TTC549 (cell line): ENCODE results near the gene CCDC3.
"Not testable (repeated sequence)": the region's sequence is repeated elsewhere in the genome, so short reads cannot be mapped to it uniquely, and the experiment has no call there.

Experiments
- FAIRE-seq: peaks from 2 replicates; lab custom pipeline; 2012; peaks lifted over from hg19 to GRCh38; lab: Jason Lieb, UNC

The CCDC3 gene

GRCh38 chr10:12884851-12885250 lies 116.7 kb downstream of the CCDC3 start:
- no peak for FAIRE-seq

DNA sequence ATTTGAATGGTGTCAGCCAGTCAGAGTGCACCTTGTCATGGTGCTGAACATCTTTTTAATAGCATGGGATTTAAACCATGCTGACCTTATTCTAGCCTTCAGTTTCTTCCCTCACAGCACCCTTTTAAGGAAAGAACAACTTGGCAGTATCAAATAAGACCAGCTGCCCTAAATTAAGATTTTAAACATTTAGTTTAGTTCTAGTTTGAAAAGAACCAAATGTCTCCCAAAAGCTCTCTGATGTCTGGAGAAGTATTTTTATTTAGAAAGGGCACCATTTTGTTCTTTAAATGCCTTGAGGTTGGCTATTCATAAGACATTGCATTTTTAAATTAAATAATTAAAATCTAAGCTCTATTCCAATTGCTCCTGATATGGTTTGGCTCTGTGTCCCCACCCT lies 121.1 kb downstream of the CCDC3 start:
- no peak for FAIRE-seq

DNA sequence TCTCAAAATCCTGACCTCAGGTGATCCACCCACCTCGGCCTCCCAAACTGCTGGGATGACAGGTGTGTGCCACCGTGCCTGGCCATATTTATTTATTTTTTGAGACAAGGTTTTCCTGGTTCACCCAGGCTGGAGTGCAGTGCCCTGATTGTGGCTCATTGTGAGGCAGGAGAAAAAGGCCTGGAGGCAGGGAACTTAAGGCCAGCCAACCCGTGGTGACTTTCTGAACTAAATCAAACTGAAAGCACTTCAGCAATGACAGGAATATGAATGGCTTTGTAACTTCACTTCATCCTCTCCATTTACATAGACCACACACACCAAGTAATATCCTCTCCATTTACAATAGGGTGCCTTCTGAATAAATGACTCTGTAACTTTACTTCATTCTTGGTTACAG lies 124.4 kb downstream of the CCDC3 start:
- FAIRE-seq = no peak

DNA sequence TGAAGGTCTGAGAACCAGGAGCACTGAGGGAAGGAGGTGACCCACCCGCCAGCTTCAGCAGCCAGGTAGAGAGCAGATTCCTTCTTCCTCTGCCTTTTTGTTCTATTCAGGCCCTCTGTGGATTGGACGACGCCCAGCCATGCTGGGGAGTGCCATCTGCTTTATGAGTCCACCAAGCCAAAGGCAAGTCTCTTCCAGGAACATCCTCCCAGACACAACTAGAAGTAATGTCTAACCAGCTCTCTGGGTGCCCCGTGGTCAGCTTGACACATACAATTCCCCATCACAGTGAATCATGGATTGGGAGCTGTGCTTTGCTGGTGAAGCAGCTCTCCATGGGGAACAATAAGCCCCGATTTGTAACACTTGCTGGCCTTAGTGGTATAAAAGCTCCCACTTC lies 125.2 kb downstream of the CCDC3 start:
- FAIRE-seq = no peak

DNA sequence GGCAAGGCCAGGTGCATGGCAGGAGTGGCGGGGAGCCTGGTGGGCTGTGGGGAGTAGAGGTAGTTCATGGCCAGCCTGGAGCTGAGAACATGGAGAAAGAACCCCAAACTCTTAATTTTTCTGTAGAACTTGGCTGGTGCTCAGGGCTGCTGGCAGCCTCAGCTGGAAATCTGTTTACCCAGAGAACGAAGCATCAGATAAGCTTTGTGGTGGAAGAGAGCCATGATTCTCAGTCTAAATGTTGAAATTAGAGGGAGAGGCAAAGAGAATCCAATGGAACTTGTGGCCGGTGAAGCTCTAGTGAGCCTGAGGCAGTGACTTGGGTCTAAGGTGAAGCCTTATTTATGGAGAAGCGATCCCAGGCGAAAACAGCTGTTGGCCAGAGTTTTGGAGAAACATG lies 126.4 kb downstream of the CCDC3 start:
- no peak for FAIRE-seq

DNA sequence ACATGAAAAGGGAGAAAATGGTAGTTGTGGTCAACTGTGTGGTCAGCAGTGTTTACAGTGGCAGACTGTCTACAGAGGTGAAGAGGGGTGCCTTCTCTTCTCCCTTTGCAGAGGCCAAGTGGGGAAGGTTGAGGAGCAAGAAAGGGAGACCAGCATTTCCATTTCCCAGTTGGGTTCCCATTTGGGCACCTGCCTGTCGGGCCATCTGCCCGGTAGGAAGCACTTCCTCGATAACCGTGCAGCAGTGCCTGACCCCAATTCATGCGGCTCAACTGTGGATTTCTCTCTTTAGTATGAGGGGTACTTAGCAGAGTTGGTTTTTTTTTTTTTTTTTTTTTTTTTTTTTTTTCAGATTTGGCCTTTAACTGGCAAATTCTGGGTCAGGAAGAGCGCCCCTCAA lies 127.0 kb downstream of the CCDC3 start:
- no peak for FAIRE-seq

- no peak for FAIRE-seq
Observed at GRCh38 chr10:12873172-12873571, 128.3 kb downstream of the CCDC3 start.

DNA sequence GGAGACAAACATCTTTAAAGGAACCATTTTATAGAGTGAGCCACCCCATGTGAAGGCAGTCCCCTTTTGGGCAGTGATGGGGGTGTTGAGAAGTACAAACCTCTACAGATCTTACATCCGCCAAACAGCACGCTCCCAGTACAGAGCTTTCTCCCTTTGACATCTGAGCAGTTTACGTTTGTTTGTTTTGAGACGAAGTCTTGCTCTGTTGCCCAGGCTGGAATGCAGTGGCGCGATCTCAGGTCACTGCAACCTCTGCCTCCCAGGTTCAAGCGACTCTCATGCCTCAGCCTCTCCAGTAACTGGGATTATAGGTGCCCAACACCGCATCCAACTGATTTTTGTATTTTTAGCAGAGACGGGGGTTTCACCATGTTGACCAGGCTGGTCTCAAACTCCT lies 128.9 kb downstream of the CCDC3 start:
- no peak for FAIRE-seq

DNA sequence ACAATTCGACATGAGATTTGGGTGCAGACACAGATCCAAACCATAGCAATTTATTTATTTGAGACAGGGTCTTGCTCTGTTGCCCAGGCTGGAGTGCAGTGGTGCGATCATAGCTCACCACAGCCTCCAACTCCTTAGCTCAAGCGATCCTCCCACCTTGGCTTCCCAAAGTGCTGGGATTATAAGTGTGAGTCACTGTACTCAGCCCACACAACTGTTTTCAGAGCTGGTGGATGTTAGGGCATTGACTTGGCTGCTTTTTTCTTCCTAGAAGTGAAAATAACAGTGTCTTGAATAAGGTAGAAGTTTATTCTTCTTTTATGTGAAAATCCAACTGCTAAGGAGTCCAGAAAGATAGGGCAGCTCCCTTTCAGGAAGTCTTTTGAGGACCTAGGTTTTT lies 132.1 kb downstream of the CCDC3 start:
- FAIRE-seq = no peak

- FAIRE-seq = no peak
Observed at GRCh38 chr10:12868229-12868628, 133.3 kb downstream of the CCDC3 start.

- FAIRE-seq = not testable (repeated sequence)
Observed at GRCh38 chr10:12865515-12865914, 136.0 kb downstream of the CCDC3 start.

- FAIRE-seq = no peak
Observed at GRCh38 chr10:12862459-12862858, 139.1 kb downstream of the CCDC3 start.

GRCh38 chr10:12854988-12855387 lies 146.5 kb downstream of the CCDC3 start:
- FAIRE-seq = no peak

DNA sequence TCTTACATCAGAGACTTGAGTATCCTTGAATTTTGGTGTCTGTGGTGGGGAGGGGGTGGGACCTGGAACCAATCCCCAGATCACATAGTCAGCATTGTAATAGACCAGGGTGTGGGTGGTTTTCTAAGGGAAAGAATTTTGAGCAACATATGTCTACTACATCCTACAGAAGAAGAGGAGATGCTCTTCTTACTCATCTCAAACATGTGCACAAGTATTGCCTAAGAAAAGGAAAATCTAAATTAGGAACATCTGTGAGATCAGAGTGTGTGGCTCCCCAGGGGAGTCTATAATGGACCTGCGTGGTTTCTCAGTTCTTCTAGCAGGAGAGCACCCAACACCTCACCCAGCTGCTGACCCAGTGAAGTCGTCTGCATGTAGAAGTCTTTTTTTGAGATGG lies 148.8 kb downstream of the CCDC3 start:
- no peak for FAIRE-seq

GRCh38 chr10:12849319-12850181 lies 152.0 kb downstream of the CCDC3 start:
- no peak for FAIRE-seq

DNA sequence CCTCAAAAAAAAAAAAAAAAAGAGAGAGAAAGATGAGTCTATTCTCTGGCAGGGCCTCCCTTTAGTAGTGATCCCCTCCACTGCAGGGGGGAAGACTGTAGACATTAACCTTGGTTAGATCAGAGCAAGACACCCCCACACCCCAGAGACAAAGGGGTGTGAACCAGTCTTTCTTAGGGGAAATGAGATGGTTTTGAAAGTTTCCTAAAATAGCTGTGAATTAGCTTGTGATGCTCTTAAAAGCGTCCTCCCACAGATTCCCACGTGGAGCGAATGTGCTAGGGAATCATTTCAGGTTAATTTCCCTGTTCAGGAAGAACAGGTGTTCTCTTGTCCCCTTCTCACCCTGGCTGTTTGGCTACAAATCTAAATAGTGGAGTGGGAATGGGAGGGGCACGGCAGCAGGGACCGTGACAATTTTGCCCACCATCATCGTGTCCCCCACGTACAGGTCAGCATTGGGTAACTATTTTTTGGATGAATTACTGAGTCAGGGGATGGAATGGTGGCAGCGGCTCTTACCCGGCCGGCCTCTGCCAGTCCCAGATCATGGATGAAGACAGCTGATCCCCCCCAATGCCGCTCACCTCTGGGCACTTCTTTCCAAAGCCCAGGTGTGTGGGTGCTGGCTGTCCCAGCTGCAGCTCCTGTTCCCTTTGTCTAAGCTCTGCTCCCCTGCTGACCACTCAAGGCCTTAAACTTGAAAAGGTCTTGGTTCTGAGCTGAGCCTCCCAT lies 152.9 kb downstream of the CCDC3 start:
- FAIRE-seq = no peak

DNA sequence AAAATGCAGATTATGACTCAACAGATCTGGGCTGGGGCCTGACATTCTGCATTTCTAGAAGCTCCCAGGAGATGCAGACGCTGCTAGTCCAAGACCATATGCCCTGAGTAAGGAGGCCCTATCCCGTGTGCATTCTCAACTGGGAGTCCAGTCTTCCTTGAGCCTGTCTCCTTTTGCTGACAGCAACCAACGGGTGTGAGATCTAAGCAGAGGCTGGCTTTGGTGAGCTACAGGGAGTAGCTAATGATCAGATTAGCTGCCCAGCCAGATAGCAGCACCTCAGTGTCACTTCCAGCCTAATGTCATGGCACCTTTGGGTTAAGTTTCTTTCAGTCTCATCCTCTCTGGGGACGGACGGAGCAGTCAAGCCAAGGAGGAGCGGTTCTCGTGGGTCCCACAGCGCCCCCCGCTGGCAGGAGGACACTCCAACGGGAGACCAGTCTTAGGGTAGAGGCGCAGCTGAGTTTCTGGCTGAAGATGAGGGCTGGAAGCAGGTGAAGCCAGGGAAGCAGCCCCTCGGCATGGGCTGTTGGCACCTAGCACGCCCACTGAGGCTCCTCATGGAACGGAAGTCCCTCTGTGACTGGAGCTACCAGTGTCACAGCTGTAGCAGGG lies 154.0 kb downstream of the CCDC3 start:
- no peak for FAIRE-seq

DNA sequence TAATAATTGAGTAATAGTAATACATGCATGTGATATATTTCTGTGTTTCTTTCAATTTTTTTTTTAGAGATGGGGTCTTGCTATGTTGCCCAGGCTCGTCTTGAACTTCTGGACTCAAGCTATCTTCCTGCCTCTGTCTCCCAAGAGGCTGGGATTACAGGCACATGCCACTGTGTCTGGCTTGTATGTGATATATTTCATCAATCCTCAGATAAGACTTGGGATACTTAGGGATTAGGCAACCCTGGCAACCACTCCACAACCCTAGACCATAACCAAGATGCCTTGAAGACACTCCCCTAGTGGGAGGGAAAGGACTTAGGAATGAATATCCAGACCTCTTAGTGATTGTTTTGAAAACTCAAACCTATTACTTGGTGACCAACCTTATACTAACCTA lies 154.8 kb downstream of the CCDC3 start:
- no peak for FAIRE-seq
